Measurements from ENCODE around the gene KRTAP10-8. TPM values are rescaled to one million over a fixed set of nuclear protein-coding genes. Genes with fewer than 3 reads are reported as not detected.

Gene KRTAP10-8, protein sequence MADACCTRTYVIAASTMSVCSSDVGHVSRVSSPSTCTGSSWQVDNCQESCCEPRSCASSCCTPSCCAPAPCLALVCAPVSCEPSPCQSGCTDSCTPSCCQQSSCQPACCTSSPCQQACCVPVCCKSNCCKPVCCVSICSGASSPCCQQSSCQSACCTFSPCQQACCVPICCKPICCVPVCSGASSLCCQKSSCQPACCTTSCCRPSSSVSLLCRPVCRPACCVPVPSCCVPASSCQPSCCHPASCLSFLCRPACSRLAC
- not detected for polyA plus RNA-seq (ENCODE audit: low read depth in 6 of 6)

DNA sequence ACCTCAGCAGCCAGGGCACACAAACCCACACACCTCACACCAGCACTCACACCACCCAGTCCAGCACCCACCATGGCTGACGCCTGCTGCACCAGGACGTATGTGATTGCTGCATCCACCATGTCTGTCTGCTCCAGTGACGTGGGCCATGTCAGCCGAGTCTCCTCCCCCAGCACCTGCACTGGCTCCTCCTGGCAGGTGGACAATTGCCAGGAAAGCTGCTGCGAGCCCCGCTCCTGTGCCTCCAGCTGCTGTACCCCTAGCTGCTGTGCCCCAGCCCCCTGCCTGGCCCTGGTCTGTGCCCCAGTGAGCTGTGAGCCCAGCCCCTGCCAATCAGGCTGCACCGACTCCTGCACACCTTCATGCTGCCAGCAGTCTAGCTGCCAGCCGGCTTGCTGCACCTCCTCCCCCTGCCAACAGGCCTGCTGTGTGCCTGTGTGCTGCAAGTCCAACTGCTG lies at the start of gene KRTAP10-8:
Gene KRTAP10-8 (plus strand): TSS at position 51 of the 458 bp plus-strand sequence. CDS start 22 bp downstream, at position 73.
- ATAC-seq (ENCODE audit: low read depth in 2 of 2) (no peak), DNase-seq (no peak)
- Mint-ChIP-seq H3K4me3 (peak within 1 kb of the TSS in 1 of 8 donors; percentile 44), H3K9me3 (peaks cover 21 to 46% (median 43%) of the 10 kb centered on the region in 7 donors), H3K27ac (peak within 1 kb of the TSS in 2 of 6 donors; percentile 14 to 42), H3K27me3 (peaks cover 11 to 42% (median 35%) of the 10 kb centered on the region in 3 donors), H3K36me3 (peaks cover 15 to 37% of the 10 kb centered on the region in 2 donors), H3K4me1 (peaks cover 0 to 4% (median 0%) of the 10 kb centered on the region in 3 donors)

DNA sequence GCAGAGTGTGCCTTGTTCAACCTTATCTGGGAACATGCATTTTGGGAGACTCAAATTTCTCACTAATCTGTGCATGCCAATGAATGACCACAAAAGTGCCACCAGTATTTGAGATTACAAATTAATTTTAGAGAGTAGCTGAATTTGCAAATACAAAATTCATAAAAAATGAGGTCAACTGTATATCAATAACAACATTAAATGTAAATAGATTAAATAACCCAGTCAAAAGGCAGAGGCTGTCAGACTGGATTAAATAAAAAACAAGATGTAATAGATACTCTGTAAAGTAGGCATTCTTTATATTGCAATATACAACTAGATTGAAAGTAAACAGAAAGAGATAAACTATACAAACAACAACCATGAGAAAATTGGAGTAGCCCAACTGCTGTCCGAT lies 47.8 kb upstream of the KRTAP10-8 start:
- peaks cover 10 to 36% (median 16%) of the 10 kb centered on the region in 7 donors for H3K9me3 Mint-ChIP-seq
- H3K4me1 Mint-ChIP-seq = peaks cover 17 to 40% (median 28%) of the 10 kb centered on the region in 3 donors
- H3K4me3 Mint-ChIP-seq = peak overlapping the region in 1 of 8 donors; percentile 61
- H3K36me3 Mint-ChIP-seq = peaks cover 7 to 10% of the 10 kb centered on the region in 2 donors
- ATAC-seq (ENCODE audit: low read depth in 2 of 2) (no peak), DNase-seq (no peak)
- H3K27ac Mint-ChIP-seq = peak overlapping the region in 3 of 6 donors; percentile 12 to 92 (median 25)
- H3K27me3 Mint-ChIP-seq = peaks cover 0 to 5% (median 2%) of the 10 kb centered on the region in 3 donors

DNA sequence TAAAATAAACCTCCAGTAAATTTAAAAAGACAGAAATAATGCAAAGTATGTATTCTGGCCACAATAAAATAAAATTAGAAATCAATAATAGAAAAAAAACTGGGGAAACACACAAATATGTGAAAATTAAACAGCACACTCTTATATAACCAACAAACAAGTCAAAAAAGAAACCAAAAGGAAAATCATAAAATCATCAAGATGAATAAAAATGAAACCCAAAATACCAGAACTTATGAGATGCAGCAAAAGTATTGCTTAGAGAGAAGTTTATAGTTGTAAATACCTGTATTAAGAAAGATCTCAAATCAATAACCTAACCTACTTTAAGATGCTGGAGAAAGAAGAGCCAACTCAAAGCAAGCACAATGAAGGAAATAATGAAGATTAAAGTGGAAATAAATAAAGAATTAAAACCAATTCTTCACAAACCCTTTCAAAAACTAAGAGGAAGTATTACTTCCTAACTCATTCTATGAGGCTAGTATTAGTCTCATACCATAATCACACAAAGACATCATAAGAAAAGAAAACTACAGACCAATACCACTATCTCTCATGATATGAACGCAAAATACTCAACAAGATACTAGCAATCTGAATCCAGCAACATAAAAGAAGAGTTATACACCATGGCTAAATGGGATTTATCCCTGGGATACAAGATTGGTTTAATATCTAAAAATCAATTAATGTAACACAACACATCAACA lies 46.8 kb upstream of the KRTAP10-8 start:
- ATAC-seq (ENCODE audit: low read depth in 2 of 2) (peak; percentile 61), DNase-seq (peak; percentile 13)
- Mint-ChIP-seq H3K36me3 (peaks cover 7 to 16% of the 10 kb centered on the region in 2 donors), H3K27me3 (peaks cover 0 to 11% (median 1%) of the 10 kb centered on the region in 3 donors), H3K4me3 (peak overlapping the region in 7 of 8 donors; percentile 11 to 77 (median 53)), H3K4me1 (peaks cover 17 to 40% (median 28%) of the 10 kb centered on the region in 3 donors), H3K27ac (peak overlapping the region; percentile 44 to 92 (median 88)), H3K9me3 (peaks cover 10 to 31% (median 15%) of the 10 kb centered on the region in 7 donors)

DNA sequence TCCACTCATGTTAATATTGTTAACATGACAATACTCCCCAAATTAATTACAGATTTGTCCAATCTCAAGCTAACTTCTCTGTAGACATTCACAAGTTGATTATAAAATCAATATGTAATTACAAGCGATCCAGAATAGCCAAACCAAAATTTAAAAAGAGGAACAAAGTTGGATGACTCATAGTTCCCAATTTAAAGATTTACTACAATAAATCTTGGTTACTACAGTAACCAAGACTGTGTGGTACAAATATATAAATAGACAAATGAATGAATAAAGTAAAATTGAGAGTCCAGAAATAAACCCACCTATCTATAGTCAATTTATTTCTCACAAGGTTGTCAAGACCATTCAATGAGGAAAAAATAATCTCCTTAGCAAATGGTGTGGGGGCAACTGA lies 45.5 kb upstream of the KRTAP10-8 start:
- DNase-seq (peak; percentile 31), ATAC-seq (ENCODE audit: low read depth in 2 of 2) (peak; percentile 73 to 77)
- Mint-ChIP-seq H3K27me3 (peaks cover 4 to 16% (median 11%) of the 10 kb centered on the region in 3 donors), H3K9me3 (peaks cover 7 to 20% (median 11%) of the 10 kb centered on the region in 7 donors), H3K4me1 (peaks cover 17 to 33% (median 26%) of the 10 kb centered on the region in 3 donors), H3K4me3 (peak overlapping the region in 2 of 8 donors; percentile 11 to 22), H3K36me3 (peaks cover 7 to 8% of the 10 kb centered on the region in 2 donors), H3K27ac (peak overlapping the region in 5 of 6 donors; percentile 15 to 85 (median 40))

DNA sequence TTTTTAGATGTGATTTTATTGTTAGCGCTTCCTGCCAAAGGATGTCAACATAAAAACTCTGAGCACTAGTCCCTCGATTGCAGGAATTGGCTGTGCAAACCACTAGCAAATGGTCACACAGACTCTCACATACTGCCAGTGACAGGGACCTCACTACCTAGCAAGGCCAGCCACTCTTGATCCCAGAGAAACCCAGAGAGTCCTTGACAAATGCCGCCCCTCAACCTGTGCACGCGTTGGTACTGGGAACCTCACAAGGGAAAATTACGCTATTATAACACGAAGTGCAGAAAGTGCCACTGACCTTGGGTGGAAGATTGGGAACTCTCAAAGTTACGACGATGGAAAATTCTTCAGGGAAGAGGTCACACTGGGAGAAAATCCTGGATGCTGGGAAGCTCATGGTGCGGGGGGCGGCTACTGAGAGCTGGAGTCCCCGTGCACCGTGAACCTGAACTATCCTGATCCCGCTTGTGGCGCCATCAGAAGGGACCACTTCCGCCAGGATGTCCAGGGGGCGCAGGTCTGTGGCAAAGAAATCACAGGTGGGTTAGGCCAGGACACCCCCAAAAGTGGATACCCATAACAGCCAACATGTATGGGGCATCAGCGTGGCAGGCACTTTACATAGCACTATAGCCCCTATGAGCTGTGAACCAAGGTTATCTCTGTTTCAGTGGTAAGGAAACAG lies 44.3 kb upstream of the KRTAP10-8 start:
- Mint-ChIP-seq H3K36me3 (peaks cover 0 to 13% of the 10 kb centered on the region in 2 donors), H3K27me3 (peaks cover 8 to 23% (median 23%) of the 10 kb centered on the region in 3 donors), H3K4me1 (peaks cover 12 to 23% (median 20%) of the 10 kb centered on the region in 3 donors), H3K4me3 (no peak overlapping the region), H3K27ac (peak overlapping the region in 3 of 6 donors; percentile 24 to 72 (median 65)), H3K9me3 (peaks cover 3 to 10% (median 5%) of the 10 kb centered on the region in 7 donors)
- no peak for DNase-seq
- ATAC-seq (ENCODE audit: low read depth in 2 of 2) = no peak

DNA sequence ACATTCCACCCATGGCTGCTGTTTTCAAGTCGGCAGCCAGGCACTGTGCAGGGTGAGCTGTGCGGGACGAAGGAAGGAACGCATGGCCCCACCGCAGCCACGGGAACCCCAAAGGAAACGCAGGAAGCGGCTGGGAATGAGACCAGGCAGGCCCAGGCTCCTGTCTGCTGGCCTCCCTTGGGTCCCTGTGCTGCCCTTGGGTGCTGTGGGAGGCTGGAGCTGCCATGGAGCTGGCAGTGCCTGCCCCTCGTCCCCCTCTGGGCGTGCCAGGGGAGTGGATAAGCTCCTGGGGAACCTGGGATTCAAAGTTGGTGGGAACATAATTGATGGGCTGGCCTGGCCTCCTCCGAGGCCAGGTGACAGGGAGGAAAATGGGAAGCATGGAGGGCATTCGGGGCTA lies 43.6 kb upstream of the KRTAP10-8 start:
- ATAC-seq (ENCODE audit: low read depth in 2 of 2) = no peak
- no peak for DNase-seq
- peaks cover 0 to 13% of the 10 kb centered on the region in 2 donors for H3K36me3 Mint-ChIP-seq
- H3K9me3 Mint-ChIP-seq = peaks cover 2 to 5% (median 3%) of the 10 kb centered on the region in 7 donors
- H3K4me1 Mint-ChIP-seq = peaks cover 12 to 23% (median 20%) of the 10 kb centered on the region in 3 donors
- no peak overlapping the region for H3K4me3 Mint-ChIP-seq
- H3K27ac Mint-ChIP-seq = no peak overlapping the region
- peaks cover 13 to 29% (median 29%) of the 10 kb centered on the region in 3 donors for H3K27me3 Mint-ChIP-seq

DNA sequence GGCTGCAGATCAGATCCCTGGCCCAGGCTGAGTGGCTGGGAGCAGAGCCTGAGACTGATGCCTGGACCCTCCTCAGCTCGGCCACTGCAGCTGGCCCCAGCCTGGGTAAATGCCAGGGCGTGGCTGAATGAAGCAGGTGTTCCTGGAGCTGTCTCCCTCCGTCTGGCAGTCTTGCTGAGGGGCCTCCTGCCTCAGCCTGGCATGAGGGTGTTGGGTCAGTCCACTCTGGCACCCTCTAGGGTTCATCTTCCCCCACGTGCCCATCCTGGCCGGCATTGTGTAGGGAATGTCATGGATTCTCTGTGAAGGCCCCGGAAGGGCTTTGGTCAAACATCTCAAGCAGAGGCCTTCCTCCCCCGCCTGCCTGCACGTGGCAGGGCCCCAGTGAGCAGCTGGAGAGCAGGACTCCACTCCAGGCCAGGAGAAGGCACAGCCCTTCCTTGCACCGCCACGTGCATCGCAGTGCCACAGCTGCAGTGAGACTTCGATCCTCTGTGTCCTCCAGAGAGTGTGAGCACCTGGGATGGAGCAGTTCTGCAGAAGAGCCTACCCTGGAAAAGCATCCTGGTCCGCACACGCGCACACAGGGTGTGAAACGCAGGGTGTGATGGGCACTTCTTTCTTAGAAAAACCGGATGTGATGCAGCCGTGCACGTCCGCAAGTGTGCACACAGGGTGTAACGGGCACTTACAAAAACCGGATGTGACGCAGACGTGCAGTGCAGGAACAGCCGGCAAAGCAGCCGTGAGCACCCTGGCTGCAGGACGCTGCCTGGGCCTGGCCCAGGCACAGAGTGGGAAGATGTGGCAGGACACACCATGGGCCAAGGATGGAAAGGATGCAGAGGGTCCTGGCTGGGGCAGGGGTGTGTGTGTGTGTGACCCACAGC lies 43.0 kb upstream of the KRTAP10-8 start:
- Mint-ChIP-seq H3K27ac (peak overlapping the region in 1 of 6 donors; percentile 79), H3K36me3 (peaks cover 0 to 13% of the 10 kb centered on the region in 2 donors), H3K4me3 (no peak overlapping the region), H3K27me3 (peaks cover 13 to 35% (median 29%) of the 10 kb centered on the region in 3 donors), H3K9me3 (peaks cover 0 to 4% (median 3%) of the 10 kb centered on the region in 7 donors), H3K4me1 (peaks cover 12 to 23% (median 20%) of the 10 kb centered on the region in 3 donors)
- ATAC-seq (ENCODE audit: low read depth in 2 of 2) = no peak
- no peak for DNase-seq

DNA sequence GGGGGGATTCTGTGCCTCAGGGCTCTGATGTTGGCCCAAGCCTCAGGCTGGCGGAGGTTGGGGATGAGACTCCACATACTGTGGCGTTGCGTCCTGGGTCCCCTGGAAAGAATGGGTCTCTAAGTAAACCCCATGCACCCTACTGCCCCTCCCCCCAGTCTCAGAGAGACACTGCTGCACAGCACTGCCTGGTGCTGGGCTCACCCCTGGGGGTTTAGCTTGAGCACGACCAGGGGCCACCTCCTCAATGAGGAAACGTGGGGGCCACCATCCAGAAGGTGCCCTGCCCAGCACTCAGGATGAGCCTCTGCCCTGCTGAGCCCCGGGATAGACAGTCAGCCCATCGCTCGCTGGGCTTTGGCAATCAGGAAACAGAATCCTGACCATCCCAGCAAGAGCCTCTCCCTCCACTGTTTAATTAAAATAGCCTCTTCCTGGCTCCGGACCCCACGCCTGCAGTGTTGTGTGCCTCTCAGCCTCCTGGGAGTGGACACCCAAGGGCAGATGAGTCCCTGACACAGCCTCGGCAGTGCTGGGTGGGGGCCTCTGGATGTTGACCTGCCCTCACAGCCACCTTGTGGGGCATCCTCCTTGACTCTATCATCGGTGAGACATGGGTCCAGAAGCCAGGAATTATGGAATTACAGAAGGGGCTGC lies 41.9 kb upstream of the KRTAP10-8 start:
- H3K4me1 Mint-ChIP-seq = peaks cover 8 to 21% (median 20%) of the 10 kb centered on the region in 3 donors
- DNase-seq (no peak), ATAC-seq (ENCODE audit: low read depth in 2 of 2) (no peak)
- H3K36me3 Mint-ChIP-seq = peaks cover 0 to 13% of the 10 kb centered on the region in 2 donors
- H3K27ac Mint-ChIP-seq = peak overlapping the region in 3 of 6 donors; percentile 54 to 70 (median 62)
- peak overlapping the region in 2 of 8 donors; percentile 33 to 48 for H3K4me3 Mint-ChIP-seq
- peaks cover 0 to 4% (median 3%) of the 10 kb centered on the region in 7 donors for H3K9me3 Mint-ChIP-seq
- H3K27me3 Mint-ChIP-seq = peaks cover 13 to 46% (median 38%) of the 10 kb centered on the region in 3 donors

DNA sequence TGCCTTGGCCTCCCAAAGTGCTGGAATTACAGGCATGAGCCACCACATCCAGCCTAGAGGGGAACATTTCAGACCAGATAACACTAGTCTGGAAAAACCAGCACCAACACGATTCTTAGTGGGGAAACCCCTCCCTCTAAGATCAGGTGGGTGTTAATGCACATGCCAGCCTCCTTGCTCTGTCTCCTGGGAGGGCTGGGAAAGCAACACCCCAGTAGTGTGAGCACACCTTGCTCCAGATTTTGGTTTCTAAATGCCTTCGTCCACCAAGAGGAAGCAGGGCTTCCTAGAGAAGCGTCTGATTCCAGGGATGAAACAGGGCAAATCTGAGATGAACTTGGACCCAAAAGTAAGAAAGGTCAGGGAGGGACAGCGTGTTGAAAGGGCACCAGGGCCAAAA lies 40.6 kb upstream of the KRTAP10-8 start:
- Mint-ChIP-seq H3K27ac (peak overlapping the region in 1 of 6 donors; percentile 10), H3K9me3 (peaks cover 2 to 12% (median 6%) of the 10 kb centered on the region in 7 donors), H3K4me1 (peaks cover 3 to 15% (median 10%) of the 10 kb centered on the region in 3 donors), H3K36me3 (peaks cover 5 to 13% of the 10 kb centered on the region in 2 donors), H3K4me3 (no peak overlapping the region), H3K27me3 (peaks cover 21 to 57% (median 49%) of the 10 kb centered on the region in 3 donors)
- ATAC-seq (ENCODE audit: low read depth in 2 of 2) (no peak), DNase-seq (no peak)

DNA sequence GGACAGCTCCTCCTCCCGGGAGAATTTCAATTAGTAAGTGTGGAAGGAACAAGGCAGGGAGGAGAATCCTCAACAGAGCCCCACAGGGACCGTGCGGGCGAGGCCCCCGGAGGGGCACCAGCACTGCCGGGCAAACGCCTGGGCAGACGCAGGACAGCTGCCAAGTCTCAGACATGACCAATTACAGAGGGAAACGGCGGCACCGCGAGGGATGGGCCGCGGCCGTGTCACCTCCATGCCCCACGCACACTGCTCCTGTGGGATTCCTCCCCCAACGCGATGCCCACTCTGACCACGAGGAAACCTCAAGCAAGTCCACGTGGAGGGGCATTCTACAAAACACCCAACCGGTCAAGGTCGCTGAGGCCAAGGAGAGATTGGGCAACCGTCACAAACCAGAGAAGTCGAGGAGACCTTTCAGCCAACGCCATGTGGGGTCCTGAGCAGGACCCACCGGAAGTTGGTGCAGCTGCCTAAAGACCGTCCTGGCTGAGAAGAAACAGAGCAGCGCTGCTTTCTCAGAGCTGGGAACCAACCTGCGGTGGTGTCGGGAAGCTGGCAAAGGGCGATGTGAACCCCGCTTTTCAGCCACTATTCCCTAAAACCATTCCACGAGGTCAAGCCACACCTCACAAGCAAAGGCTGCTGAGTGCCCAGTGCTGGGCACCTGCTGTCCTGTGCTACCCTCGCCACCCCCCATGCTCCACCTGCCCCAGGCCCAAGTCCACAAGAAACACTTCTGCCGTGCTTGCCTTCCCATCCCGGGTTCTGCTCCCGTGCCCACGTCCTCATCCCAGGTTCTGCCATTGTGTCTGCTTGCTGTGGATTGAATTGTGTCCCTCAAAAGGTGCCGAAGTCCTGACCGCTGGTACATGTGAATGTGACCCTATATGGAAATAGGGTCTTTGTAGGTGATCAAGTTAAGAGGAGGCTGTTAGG lies 39.8 kb upstream of the KRTAP10-8 start:
- Mint-ChIP-seq H3K9me3 (peaks cover 4 to 16% (median 11%) of the 10 kb centered on the region in 7 donors), H3K27me3 (peaks cover 21 to 57% (median 49%) of the 10 kb centered on the region in 3 donors), H3K27ac (peak overlapping the region in 1 of 6 donors; percentile 10), H3K36me3 (peaks cover 5 to 20% of the 10 kb centered on the region in 2 donors), H3K4me1 (peaks cover 2 to 8% (median 3%) of the 10 kb centered on the region in 3 donors), H3K4me3 (no peak overlapping the region)
- DNase-seq (no peak), ATAC-seq (ENCODE audit: low read depth in 2 of 2) (no peak)
